HG02571 (cell line): ENCODE measurements around the gene GLIS2.

Source experiments
- ATAC-seq: cut with Tn5 transposase; IDR thresholded peaks from one replicate; pipeline ENCODE4 v1.9.1; 2021; ENCODE audit warnings: mild to moderate bottlenecking, moderate library complexity; ENCODE audit not compliant: unreplicated experiment

The GLIS2 gene

GRCh38 chr16:4297480-4297879 is 18.4 kb upstream of the GLIS2 start:
- ATAC-seq = no peak

- ATAC-seq = no peak
Observed at GRCh38 chr16:4298761-4299522, 16.9 kb upstream of the GLIS2 start.

GRCh38 chr16:4301177-4301576 is 14.7 kb upstream of the GLIS2 start:
- no peak for ATAC-seq

- no peak for ATAC-seq
Observed at GRCh38 chr16:4301968-4302367, 13.9 kb upstream of the GLIS2 start.

- no peak for ATAC-seq
Observed at GRCh38 chr16:4303973-4304372, 11.9 kb upstream of the GLIS2 start.

- no peak for ATAC-seq
Observed at GRCh38 chr16:4306470-4307214, 9.2 kb upstream of the GLIS2 start.

- ATAC-seq = peak; percentile 86
Observed at GRCh38 chr16:4307215-4308037, 8.4 kb upstream of the GLIS2 start.

- ATAC-seq = no peak
Observed at GRCh38 chr16:4309102-4309832, 6.6 kb upstream of the GLIS2 start.

- no peak for ATAC-seq
Observed at GRCh38 chr16:4309833-4310266, 6.0 kb upstream of the GLIS2 start.

GRCh38 chr16:4313563-4314531 is 2.0 kb upstream of the GLIS2 start:
- ATAC-seq = no peak

- no peak for ATAC-seq
Observed at GRCh38 chr16:4314532-4315185, 1.2 kb upstream of the GLIS2 start.

GRCh38 chr16:4316108-4316863 is 419 bp downstream of the GLIS2 start:
- no peak for ATAC-seq

- ATAC-seq = no peak
Observed at GRCh38 chr16:4316864-4317531, 1.1 kb downstream of the GLIS2 start.

GRCh38 chr16:4317532-4318450 is 1.9 kb downstream of the GLIS2 start:
- no peak for ATAC-seq

- ATAC-seq = no peak
Observed at GRCh38 chr16:4318451-4318910, 2.6 kb downstream of the GLIS2 start.

- no peak for ATAC-seq
Observed at GRCh38 chr16:4318967-4319366, 3.1 kb downstream of the GLIS2 start.
